ENCODE data around the gene ADAD2.

Gene ADAD2

DNA sequence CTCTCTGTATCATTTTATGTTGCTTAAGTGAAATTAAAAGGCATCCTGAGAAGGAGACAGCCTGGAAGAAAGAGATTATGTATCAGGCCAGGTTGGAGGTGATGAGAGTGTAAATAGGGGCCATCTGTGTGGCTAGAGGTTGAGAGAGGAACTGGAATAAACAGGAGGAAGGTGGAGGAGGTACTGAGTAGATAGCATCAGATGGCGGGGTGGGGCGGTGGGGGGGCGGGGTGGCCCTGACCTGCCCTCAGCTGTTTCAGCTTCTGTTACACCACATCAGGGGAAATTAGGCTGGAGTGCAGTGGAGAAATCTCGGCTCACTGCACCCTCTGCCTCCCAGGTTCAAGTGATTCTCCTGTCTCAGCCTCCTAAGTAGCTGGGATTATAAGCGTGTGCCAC, 55.7 kb downstream of the ADAD2 start:
- DNase-seq (ENCODE audit: low read depth), result no peak
